ENCODE data around the gene FARS2.

GRCh38 chr6:5636210-5637030 is 375.1 kb downstream of the FARS2 start:
- TF ChIP-seq CTCF (conservative IDR thresholded peaks at IDR 0.05; ENCODE audit: low read depth, low read length) (no peak), EZH2 (IDR thresholded peaks at IDR 0.05; ENCODE audit: borderline replicate concordance, low read depth, low read length, poor library complexity, severe bottlenecking) (no peak)

All from A673 (cell line).